ENCODE results near the gene MICU1. TPM values are rescaled to one million over a fixed set of nuclear protein-coding genes. Genes with fewer than 3 reads are reported as not detected.

MICU1 gene
- total and polyA plus RNA-seq, 10 of the 15 experiments (the other 5 are each of a cell fraction or from before 2014, with no cell fraction given): 18.2 to 36.4 (median 22.2) TPM

GRCh38 chr10:72563327-72563932, 62.4 kb downstream of the MICU1 start (continued):
- TF ChIP-seq PRDM15 (CRISPR knock-in tag; IDR thresholded peaks at IDR 0.05) (no peak), GABPA (IDR thresholded peaks at IDR 0.05; ENCODE audit: low read depth) (no peak), ZNF274 (IDR thresholded peaks at IDR 0.05; ENCODE audit: insufficient read depth, insufficient read length) (no peak), POLR2A (IDR thresholded peaks at IDR 0.05; ENCODE audit: low read depth, low read length) (no peak), EP300 (IDR thresholded peaks at IDR 0.05; ENCODE audit: borderline replicate concordance in 1 of 2, control insufficient read depth in 1 of 2, low read depth in 2 of 2, low read length in 2 of 2) (no peak), PAX5 (IDR thresholded peaks at IDR 0.05; ENCODE audit: borderline replicate concordance, low read depth, low read length) (no peak), MYC (IDR thresholded peaks at IDR 0.05; ENCODE audit: insufficient read depth, insufficient read length, insufficient replicate concordance, low read length, severe bottlenecking) (no peak), SPI1 (IDR thresholded peaks at IDR 0.05; ENCODE audit: borderline replicate concordance, insufficient read depth, low read depth, low read length) (peak; percentile 55; the same call in 1 of the 2 replicates), DPF2 (IDR thresholded peaks at IDR 0.05) (0 out of 2 replicates have a peak, but pooled peaks have one; percentile 27), NRF1 (conservative IDR thresholded peaks at IDR 0.05; ENCODE audit: low read depth, low read length) (no peak), MEF2A (IDR thresholded peaks at IDR 0.05; ENCODE audit: insufficient read depth, low read depth, low read length) (peak; percentile 56; the same call in 1 of the 2 replicates), HDAC2 (IDR thresholded peaks at IDR 0.05) (no peak), CEBPZ (IDR thresholded peaks at IDR 0.05; ENCODE audit: low read depth, low read length) (no peak), CTCF (IDR thresholded peaks at IDR 0.05 in 2 of 3, conservative IDR thresholded peaks at IDR 0.05 in 1 of 3; ENCODE audit: control insufficient read depth in 2 of 3, extremely low read depth in 1 of 3, insufficient read depth in 1 of 3, low read depth in 3 of 3, low read length in 3 of 3) (no peak), ETV6 (conservative IDR thresholded peaks at IDR 0.05 in 1 of 2, IDR thresholded peaks at IDR 0.05 in 1 of 2; ENCODE audit: borderline replicate concordance in 1 of 2, low read depth in 1 of 2) (peak in 1 of 2 experiments; percentile 90; a peak in 2 of 4 replicates), GATAD2B (conservative IDR thresholded peaks at IDR 0.05; ENCODE audit: low read depth) (no peak)
- TF ChIP-seq, protein P1, sequence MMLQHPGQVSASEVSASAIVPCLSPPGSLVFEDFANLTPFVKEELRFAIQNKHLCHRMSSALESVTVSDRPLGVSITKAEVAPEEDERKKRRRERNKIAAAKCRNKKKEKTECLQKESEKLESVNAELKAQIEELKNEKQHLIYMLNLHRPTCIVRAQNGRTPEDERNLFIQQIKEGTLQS (IDR thresholded peaks at IDR 0.05; ENCODE audit: borderline replicate concordance, extremely low read depth, low read depth, low read length): no peak
- TF ChIP-seq, protein P2, sequence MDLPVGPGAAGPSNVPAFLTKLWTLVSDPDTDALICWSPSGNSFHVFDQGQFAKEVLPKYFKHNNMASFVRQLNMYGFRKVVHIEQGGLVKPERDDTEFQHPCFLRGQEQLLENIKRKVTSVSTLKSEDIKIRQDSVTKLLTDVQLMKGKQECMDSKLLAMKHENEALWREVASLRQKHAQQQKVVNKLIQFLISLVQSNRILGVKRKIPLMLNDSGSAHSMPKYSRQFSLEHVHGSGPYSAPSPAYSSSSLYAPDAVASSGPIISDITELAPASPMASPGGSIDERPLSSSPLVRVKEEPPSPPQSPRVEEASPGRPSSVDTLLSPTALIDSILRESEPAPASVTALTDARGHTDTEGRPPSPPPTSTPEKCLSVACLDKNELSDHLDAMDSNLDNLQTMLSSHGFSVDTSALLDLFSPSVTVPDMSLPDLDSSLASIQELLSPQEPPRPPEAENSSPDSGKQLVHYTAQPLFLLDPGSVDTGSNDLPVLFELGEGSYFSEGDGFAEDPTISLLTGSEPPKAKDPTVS (IDR thresholded peaks at IDR 0.05; ENCODE audit: low read depth, low read length): no peak

All from GM12878 (cell line).